GDM1 (cell line): ENCODE measurements around the gene FERMT2.

Experiments used
- DNase-seq: peaks from one replicate; lab custom pipeline; 2025; lab: John Stamatoyannopoulos, UW

Gene FERMT2

DNA sequence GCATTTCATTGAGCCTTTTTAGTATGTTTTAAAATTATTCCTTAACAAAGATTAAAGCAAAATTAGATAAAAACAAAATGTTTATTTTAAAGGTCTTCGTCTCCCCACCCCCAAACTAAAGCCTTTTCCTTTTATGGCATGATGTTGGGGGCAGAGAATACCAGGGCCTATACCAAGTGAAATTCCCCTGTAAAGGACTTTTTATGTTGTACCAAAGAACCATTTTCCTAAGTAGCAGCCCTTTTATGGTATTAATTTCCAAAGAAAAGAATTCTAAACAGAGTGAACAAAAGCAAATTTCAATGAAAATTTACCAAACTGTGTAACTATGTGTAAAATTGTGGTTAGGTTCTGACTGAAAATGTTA, 87.5 kb downstream of the FERMT2 start:
- no peak for DNase-seq

GRCh38 chr14:52862632-52863333, 88.1 kb downstream of the FERMT2 start:
- DNase-seq: no peak

DNA sequence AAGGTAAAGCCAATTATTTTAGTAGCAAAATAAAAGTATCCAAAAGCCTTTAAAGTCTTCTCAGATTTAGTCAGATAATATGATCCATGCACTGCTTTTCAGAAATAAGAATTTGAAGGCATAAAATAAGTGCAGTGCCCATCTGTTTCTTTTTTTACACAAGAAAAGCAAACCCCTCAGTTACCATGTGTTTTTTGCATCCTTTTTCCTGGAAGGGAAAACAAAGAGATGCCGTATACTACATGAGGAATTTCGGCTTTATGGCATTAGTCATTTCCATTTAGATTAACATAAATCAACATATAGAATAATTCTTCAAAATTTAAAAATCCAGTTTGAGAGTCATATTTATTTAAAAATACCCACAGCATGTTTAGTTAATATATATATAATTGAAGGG, 89.4 kb downstream of the FERMT2 start:
- no peak for DNase-seq

- no peak for DNase-seq
Observed at GRCh38 chr14:52860910-52861309, 89.9 kb downstream of the FERMT2 start.

- DNase-seq: no peak
Observed at GRCh38 chr14:52860209-52860608, 90.6 kb downstream of the FERMT2 start.

- no peak for DNase-seq
Observed at GRCh38 chr14:52856139-52856538, 94.7 kb downstream of the FERMT2 start.

DNA sequence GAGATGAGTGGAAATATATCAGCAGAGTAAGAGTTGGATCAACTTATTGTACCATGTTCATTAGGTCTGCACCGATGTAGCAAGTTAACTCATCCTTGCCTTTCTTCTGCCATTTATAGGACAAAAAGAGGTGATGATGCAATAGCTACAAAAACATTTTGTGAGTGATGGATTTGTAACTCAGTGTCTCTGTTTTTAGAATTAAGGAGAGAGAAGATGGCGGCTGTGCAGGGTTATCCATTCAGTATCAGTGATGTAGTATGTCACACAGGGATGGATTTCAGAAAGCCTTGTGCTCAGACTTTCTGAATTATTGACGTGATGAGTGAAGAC, 97.4 kb downstream of the FERMT2 start:
- no peak for DNase-seq

DNA sequence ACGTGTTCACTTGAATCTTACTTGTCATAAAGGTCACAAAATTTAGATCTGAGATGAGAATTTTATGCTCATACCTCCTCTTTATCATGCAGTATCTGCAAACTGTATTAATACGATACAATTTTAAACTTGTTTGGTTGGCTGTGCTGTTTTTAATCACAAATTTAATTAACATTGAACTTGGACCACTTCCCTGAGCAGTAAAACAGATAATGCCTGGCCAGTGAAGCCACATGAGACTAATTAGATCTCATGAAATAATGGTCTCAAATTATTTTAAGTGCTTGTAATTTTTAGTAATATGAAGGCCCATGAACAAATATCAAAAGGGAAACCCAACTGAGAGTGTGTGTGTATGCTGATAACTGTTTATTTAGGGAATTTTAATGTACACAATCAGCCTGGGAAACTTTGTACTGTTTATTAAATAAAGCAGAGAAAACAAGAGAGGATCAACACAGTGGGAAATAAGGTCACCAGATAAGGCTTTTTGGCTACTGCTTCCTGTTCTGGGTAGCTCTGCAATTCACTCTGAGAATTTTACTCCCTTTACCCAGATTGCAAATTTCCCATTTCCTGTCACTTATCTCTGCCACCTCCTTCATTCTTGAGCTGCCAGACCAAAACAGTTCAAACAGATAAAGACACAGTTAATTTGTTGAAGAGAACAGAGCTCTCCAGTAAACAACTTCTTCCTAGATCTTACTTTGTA, 97.9 kb downstream of the FERMT2 start:
- no peak for DNase-seq

DNA sequence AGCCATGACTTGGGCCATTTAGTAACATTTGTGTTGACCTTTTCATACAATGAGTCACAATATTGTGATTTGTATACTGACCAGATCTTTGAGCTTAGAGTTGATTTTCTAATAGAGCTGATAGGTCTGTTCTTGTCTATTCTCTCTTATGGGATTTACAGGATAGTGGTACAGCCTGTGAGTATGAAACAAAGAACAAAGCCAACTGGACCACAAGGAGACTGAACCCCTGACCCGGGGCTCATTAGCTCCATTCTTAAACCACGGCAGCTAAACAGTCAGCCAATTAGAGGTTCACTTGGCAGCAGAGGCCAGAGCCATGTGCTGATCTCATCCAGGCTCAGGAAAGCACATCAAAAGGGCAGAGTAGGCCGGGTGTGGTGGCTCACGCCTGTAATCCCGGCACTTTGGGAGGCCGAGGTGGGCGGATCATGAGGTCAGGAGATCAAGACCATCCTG, 100.4 kb downstream of the FERMT2 start:
- no peak for DNase-seq

- no peak for DNase-seq
Observed at GRCh38 chr14:52848626-52849025, 102.2 kb downstream of the FERMT2 start.

GRCh38 chr14:52846591-52846990, 104.3 kb downstream of the FERMT2 start:
- DNase-seq: no peak

- no peak for DNase-seq
Observed at GRCh38 chr14:52845081-52845480, 105.8 kb downstream of the FERMT2 start.

- no peak for DNase-seq
Observed at GRCh38 chr14:52844262-52845060, 106.4 kb downstream of the FERMT2 start.

DNA sequence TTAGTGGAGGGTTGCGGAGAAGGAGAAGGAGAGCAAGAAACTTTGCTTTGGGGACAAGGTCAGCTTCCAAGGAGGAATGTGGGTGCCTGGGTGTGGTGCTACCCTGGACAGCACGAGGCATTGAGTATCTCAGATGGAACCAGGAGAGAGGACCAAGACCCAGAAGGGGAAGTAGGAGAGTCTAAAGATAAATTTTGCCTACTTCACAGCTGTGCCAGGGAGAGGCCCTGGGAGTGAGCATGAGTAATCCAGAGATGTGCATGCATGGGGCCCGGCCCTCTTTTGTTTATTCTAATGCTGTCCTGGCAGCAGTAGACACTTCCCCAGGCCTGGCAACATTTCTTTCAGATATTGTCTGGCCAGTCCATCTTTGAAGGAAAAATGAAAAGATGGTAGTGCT, 110.0 kb downstream of the FERMT2 start:
- no peak for DNase-seq

DNA sequence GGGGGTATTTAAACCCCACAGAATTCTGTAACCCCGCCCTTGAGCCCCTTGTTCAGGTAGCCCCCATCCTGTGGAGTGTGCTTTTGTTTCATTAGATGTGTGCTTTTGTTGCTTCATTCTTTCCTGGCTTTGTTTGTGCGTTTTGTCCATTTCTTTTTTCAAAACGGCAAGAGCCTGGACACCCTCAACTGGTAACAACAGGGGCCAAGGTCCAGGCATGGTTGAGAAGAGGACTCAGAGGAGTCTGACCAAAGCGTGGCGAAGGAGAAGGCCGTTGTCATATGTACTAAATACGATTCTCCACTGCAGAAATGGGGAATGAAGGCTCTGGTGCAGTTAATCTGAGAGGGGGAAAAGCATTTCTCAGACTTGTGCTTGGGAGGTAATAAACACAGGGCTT, 113.4 kb downstream of the FERMT2 start:
- no peak for DNase-seq

GRCh38 chr14:52836063-52836462, 114.8 kb downstream of the FERMT2 start:
- no peak for DNase-seq

- no peak for DNase-seq
Observed at GRCh38 chr14:52835122-52835903, 115.5 kb downstream of the FERMT2 start.

DNA sequence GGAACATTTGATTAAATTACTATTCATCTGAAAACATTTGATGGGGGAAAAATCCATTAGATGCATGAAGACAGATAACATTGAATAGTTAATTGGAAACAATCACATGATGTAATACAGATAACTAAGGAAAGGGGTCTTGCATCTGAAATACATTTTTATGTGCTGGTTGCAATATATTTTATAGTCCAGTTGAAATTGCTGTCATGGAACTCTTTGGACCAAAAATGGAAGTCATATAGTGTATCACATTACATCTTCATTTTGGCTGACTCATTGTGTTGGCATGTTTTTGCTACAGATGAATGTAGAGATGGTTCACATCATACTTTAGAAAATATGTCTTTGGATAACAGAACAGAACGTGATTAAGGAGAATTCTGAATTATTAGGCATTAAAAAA, 116.4 kb downstream of the FERMT2 start:
- no peak for DNase-seq

DNA sequence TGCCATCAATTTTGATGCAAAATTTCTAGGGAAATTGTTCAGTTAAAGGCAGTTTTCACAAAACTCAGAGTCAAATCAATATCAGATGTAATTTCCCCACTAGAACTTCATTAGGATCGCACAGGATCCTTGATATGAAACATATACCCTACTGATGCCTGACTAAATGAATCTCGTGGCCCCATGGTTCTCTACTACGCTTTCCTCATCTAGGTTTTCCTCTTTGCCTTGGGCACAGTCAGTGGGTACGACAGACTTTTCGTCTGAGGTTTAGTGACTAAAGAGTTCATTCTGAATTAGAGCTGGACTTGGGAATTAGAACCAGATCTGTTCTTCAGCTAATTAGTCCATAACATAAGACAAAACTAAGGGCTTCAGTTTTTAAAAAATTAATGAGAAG, 117.0 kb downstream of the FERMT2 start:
- no peak for DNase-seq

- no peak for DNase-seq
Observed at GRCh38 chr14:52829527-52830185, 121.2 kb downstream of the FERMT2 start.

GRCh38 chr14:52827426-52827825, 123.4 kb downstream of the FERMT2 start:
- no peak for DNase-seq

DNA sequence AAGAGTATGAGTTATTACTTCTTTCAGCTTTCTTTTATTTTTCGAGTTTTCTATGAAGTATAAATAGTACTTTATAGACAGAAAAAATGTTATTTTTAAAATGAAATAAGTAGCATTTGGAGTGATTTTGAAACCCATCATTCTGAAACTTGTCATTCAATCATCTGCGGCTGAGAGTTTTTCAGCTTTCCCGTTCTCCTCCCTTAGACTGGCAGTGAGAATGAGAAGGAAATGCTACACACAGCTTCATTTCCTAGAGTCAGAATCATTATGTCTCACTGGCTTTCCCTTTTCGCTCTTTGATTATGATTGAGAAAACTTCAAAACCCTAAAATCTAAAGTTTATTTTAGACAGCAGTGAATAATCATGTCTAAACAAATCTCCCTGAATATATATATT, 125.8 kb downstream of the FERMT2 start:
- no peak for DNase-seq
